Hematopoietic multipotent progenitor cell treated with erythropoietin and hydrocortisone succinate and interleukin-3 and kit ligand, for 6 days (in vitro differentiated cells): ENCODE measurements around the gene LAMC1.

Experiments
- DNase-seq: peaks from one replicate; pipeline ENCODE4 v3.0.0-alpha.2; 2015

Gene LAMC1

DNA sequence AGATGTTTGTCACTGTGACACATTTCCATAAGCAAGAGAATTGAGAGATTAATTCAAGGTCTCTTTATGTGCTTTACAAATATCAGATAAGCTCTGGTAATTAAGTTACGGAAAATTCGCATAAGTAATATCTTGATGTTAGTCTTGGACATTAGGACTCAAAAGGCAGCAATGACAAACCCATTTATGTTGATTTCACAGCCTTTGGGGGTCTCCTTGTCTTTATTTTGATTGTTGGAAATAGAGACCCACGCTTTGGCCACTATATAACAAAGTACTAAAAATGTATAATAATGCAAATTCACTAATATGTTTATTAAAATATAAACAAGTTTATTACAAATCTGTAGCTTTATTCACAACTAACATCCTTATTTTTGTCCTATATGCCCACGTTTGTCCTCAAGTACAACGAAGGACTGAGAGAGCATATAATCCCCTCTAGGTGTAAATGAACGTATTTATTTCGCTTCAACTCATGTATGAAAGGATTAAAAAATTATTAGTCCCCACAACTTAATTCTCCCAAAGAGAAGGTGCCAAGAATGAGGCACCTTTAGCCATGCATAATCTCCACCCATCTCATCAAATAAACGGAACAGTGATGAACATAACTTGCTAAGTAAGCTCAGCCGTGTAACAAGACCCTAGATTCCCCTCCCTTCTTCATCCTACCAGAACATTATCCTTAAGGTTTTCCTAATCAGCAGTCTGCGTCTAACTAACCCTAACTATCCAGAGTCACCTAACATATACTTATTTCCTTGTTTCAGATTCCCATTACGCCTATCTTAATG, 1.6 kb upstream of the LAMC1 start:
- DNase-seq: no peak

DNA sequence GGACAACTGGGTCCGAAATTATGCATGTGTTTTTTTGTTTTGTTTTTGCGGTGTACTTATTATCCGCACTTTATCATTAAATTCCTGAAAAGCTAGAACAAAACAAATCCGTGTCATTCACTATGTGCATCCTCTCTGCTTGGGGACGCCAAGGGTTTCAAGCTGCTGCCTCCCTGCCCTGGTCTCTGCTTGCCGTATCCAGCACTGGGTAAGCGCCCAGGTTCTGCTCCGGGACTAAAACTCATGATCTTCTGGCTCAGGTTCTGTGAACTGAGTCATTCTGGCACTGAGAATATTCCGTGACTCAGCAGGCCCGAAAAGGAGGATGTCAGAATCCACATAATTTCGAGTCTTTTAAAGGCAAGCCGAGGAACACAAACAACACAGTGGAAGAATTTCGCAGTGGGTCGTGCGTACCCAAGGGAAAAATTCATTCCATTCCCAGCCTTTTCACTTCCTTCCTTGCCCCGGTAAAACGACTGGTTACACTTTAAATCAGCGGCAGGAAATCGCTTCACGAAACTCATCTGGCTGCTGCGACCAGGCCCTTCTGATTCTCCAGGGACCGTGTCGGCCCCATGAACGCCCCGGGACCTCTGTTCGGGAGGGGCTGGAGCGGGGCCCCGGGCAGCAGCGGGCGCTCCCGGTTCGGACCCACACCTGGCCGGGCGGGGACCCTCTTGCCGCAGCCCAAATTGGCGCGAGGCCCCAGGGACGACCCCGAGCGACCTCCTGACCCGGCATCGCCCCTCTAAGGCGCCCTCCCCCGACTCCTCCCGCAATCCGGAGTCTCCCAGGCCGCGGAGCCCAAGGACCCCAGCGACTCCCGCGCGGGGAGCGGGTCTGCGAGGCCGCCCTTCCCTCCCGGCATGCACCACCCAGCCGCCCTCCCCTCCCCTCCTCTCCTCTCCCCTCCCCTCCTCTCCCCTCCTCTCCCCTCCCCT, 746 bp upstream of the LAMC1 start:
- peak; percentile 55 for DNase-seq

DNA sequence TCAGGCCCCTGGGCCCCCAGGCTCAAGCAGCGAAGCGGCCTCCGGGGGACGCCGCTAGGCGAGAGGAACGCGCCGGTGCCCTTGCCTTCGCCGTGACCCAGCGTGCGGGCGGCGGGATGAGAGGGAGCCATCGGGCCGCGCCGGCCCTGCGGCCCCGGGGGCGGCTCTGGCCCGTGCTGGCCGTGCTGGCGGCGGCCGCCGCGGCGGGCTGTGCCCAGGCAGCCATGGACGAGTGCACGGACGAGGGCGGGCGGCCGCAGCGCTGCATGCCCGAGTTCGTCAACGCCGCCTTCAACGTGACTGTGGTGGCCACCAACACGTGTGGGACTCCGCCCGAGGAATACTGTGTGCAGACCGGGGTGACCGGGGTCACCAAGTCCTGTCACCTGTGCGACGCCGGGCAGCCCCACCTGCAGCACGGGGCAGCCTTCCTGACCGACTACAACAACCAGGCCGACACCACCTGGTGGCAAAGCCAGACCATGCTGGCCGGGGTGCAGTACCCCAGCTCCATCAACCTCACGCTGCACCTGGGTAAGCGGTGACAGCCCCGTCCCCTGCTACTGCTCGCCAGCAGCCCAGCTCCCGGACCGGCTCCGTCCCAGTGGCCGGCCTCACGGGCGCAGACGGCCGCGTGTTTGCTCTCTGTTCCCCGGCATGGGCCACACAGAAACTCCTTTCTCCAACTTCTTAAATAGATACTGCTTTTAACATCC, 539 bp downstream of the LAMC1 start:
- peak; percentile 64 for DNase-seq

DNA sequence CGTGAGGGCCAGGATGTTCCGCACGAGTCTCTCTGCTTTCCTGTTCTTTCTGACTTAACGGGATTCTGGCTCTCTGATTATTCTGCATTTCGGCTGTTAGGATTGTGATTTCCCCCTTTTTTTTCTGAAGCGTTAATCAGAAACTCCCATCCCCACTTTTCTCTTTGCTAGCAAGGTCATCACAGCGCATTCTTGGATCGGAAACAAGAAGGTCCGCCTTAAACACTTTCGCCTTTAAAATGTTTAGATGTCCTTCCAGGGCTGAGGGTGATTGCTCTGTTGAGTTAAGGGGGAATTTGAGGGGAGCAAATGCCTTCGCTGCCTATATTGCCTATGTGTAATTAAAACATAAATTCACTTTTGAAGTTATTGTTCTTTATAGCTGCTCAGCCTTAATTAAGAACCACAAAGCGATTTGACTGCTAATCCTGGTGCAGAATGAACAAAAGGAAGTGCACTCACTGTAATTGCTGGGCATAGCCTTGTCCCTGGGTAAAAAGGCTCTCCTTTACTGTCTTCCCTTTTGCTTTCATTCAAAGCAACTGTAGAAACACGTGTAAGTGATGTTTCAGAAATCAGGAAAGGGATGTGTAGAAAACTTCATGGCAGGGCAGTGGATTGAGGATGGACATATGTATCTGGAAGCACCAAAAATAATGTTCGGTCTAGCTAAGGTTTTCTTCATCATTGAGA, 1.2 kb downstream of the LAMC1 start:
- no peak for DNase-seq

DNA sequence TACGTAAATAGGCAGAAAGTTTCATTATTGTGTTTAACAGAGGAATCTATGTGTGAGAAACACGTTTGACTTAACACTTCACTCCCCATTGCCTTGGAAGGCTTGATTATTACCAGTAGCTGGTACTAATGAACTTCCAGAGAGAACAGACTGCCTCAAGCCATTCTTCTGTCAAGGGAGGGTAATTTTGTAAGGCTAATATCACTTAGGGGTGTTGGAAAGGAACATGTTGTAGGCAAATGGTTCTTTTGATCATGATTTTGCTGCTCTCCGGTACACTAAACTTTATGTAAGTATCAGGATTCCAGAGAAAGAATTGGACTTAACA, 1.8 kb downstream of the LAMC1 start:
- no peak for DNase-seq

DNA sequence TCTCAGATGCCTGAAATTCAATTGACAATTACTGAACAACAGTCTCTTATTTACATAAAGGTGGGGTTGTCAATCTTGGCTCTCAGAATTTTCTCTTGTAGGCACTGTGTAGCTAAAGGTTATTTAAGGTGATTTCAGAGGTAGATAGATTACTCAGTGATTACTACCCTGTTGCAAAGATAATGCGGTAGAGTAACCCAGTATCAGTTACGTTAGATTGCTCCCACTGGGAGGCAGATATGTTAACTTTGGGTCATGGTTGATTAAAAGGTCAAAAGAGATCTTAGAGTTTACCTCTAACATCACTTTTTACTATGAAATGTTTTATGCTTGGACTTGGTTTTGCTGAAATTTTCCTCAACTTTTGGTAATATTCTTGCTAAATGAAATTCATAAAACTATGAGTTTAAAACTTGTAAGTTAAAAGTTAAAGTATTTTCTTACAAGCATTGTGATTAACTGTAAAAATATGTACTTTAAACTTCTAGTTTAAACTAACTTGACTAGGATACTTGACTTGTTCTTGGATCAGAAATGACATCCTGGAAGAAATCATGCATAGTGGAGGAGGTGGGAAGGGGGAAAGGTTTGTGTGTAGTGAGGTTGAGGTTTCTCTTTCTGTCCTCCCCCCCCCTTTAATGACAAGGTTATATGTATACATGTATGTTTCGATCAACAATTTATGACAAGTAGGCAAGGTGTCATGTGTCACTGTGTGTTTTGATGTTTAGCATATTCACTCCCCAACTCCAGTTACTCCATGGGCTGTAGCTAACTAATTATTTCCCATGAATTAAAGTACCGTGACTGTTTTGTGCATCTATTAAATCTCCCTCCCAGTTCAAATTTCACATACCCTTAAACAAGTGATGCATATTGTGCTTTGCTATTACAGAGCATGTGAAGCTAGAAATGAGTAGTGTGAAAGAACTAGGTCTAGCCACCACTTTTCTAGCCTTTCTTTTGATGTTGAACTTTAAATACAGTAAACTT, 2.9 kb downstream of the LAMC1 start:
- no peak for DNase-seq

DNA sequence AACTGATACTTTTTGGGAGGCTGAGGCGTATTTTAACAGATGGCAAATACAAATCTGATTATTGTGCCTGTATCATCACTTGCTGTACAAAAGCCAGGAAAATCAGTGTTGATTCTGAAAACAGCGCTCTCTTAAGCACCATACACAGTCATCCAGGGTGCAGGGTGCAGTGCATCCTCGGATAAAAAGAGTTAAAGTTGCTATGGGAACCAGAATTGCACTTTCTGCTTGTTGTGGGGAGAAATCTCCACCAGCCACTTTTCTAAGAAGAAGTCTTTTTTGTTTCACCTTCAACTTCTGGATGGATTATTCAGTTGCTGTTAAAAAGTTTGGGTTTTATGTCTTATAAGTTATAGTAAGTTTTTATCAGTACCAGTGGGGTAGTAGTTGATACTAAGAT, 3.8 kb downstream of the LAMC1 start:
- no peak for DNase-seq

DNA sequence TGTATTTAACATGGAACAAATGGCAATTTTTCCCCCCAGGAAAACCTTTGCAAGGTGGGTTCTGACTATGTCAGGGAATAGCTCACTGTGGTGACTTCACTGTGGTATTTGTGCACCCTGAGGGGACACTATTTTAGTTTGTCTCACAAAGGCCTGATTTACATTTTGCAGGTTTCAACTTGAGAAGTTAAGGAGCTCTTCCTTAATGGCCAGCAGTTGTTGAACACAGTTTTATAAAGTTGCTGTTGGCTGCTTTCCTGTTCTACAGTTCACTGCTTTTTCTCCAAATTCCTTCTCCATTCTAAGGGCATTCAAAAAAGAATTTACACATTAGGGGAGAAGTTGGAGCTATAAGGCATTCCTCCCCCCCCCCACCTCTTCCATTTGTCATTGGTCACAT, 4.6 kb downstream of the LAMC1 start:
- DNase-seq: no peak

DNA sequence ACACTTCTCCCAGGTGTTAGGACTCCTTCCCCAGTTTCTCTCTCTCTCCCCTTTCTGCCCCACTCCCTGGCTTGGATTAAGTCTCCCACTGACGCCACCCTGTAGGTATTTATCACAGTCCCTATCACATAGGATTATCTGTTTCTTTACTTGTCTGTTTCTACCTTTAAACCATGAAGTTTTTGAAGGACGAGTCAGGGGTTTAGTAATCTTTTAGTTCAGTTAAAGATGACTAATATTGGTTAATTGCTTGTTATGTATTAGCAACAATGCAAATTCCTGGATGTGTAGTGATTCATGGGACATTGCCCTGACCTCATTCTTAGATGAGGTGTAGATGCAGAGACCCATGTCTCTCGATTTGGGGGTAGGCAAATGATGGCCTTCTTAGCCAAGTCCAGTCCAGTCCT, 6.4 kb downstream of the LAMC1 start:
- no peak for DNase-seq

DNA sequence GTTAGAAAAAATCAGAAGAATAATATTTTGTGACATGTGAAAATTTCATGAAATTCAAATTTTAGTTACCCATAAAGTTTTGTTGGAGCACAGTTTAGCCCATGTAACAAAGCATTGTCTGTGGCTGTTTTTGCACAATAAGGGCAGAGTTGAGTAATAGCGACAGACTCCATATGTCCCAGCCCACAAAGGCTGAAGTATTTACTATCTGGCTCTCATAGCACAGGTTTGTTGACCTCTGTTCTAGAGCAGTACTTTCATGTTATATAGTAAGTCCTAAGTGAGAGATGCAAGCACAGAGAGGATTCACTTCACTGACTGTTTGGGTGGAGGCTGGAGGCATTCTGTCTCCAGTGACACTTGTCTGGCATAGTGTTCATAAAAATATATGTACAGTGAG, 6.8 kb downstream of the LAMC1 start:
- peak; percentile 35 for DNase-seq

DNA sequence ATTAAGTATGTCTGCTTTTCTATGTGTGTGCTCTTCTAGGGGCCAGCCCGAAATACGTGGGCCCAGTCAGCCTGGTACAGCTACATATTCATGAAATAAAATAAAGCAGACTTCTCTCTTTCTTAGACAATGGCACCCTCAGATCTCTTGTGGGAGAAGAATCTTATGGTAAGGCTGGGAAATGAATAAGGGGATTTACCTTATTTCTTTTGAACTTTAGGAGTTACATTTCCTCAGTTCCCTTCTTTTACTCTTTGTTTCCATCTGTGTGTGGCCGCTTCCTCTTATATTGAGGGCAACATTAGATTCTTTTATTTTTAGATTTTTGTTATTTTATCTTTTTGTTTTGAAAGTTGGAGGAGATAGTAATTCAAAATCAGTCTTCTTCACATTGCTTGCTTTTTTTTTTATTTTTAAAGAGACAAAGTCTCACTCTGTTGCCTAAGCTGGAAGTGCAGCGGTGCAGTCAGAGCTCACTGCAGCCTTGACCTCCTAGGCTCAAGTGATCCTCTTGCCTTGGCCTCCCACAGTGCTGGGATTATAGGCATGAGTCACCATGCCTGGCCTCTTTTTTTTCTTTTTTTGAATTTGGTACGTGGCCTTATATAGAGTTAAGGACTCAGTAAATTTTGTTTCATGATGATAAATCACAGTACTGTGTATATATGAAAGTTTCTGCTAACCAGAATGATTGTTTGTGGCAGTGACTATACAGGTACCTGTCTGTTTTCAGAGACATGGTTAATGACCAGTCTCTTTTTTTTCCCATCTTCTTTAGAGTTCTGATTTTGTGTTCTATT, 9.1 kb downstream of the LAMC1 start:
- DNase-seq: no peak

DNA sequence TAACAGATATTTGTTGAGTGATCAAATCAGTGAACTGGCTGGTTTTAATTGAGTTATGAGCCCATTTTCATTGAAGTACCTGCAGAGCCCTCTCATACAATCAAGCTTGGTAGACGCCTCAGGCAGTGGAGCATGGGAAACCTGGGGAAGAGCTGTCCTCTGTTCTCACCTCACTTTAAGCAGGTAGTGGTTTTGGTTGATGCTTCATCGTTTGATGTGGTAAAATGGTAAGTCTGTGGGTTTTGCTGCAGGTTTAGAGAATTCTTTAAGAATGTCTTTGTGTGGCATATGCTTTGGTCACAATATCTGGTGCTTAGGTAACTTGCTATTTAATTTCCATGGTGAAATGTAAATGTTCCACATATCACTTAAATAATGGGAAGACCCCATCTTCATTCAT, 10.0 kb downstream of the LAMC1 start:
- no peak for DNase-seq

DNA sequence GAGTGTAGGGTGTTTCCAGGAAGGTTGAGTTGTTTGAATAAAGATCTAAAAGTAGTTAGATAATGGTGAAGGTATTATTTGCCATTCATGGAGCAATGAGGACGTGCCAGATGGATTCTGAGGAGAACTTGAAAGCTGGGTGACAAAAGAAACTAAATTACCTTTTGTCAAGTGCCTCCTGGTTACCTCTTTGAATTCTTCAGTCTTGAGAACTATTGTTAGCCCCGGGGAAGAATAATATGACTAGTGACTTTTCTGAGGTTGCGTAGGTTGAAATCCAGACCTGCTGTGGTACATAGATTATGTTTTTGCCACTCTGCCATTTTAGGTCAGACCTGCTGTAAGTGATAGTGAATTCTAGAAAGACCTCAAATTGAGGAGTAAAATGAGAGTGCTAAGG, 11.5 kb downstream of the LAMC1 start:
- no peak for DNase-seq

DNA sequence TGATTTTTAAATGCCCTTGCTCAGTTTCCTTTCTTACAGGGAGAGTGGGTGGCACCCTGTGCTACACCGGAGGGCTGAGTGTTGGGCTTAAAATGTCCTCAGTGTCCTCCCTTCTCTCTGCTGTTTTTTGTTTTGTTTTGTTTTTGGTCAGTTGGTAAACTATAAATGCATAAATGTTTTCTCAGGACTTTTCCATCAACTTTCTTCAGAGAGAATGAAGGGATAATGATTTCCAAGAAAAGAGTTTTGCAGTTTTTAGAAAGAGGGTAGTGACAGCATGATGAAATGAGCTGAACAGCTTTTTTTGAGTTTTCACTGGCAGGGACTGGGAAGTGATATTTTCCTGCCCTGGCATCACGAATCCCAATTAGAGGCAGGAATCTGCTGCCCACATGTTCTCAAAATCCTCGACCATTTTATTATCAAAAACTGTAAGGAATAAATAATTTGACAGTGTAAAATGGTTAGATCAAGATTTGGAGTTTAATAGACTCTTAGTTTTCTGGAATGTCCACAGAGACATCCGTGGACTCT, 15.2 kb downstream of the LAMC1 start:
- DNase-seq: no peak

DNA sequence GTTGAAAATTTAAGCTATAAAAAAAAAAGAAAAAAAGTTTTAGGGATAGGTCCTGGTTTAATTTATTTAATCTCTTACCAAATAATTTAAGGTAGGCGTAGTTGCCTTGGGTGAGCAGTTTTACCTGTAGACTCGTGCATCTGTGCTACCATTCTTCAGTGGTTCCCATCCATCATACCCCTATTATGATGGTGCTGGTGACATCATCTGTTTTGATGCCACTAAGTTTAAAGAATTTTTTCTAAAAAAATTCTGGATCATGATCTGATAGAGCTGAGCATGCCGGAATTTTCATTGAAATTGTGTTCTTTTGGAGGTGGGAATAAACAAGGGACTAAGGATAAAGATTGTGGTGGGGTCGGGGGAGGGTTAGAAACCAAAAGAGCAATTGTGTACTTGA, 15.7 kb downstream of the LAMC1 start:
- DNase-seq: no peak

DNA sequence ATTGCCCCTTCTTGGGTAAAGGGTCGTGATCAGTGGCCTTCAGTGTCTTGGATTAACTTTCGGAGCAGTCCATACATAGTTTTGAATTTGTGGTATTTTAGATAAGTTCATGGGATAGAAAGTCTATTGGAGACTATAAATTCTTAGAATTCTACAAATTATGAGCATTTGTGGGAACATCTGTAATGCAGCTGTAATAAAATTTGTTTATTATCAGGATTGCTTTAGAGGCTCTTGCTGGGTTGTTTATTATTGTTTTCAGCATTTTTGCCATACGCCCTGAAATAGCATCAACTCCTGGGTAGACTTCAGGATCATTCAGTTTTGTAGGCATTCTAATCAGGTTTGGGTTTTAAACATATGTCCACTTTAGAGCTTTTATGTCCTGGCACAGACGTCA, 16.1 kb downstream of the LAMC1 start:
- DNase-seq: no peak

DNA sequence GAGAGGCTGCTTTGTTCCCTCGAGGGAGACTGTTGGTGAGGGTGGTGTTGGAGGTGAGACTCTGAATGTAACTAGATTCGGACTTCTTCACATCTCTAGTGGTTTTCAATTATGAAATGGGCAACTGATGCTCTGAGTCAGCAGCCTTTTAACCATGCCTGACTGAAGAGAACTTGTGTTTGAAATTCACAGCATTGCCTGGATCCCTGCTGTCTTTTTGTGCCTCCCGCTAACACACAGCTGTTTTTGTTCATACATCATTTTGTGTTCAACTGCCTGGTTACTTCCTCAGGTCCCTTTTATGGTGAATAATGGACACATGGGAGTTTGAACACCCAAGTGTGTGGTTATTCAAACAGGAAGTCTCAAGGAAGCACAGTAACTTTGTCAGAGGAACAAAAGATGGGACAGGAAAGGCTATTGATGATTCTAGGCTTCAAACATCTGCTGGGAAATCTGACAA, 16.8 kb downstream of the LAMC1 start:
- peak; percentile 13 for DNase-seq

DNA sequence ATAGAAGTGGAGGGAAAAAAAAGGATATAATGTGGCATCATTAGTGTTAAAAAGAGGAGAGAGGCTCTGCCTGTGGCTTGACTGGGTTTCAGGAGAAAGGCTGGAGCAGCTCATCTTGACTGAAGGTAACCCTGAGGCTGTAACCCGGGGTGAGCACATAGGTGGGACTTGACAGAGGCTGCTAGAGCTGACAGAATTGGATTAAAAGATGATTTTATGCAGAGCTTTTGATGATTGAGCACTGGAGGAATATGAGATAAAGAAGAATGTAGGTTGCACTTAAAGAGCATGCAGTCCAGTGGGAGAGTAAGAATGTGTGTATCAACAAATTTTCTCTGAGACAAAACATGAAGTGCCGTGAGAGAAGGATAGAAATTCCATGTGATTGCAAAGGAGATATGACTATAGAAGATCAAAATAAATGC, 17.3 kb downstream of the LAMC1 start:
- no peak for DNase-seq

DNA sequence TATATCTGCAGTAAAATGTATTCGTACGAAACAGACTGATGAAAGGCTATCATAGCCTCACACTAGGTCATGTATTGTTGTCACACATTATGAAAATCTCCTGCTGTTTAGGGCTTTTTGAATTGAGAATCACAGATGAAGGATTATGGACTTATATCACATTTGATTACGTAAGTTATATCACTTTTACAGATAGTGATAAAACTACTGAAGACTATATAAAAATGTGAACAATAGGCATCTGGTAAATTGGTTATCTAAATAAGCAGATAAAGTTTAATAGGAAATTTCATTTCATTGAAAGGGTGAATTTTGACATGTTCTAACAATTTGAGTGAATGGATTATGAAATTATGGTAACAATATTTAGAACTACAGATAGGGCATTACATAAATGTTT, 20.0 kb downstream of the LAMC1 start:
- no peak for DNase-seq
